ENCODE results near the gene STON1.
"Not testable (repeated sequence)": the region's sequence is repeated elsewhere in the genome, so short reads cannot be mapped to it uniquely, and the experiment has no call there.

STON1 gene

GRCh38 chr2:48622691-48623090 is 92.7 kb downstream of the STON1 start:
- H3K27ac ChIP-seq: not testable (repeated sequence)
- TF ChIP-seq, protein P1, sequence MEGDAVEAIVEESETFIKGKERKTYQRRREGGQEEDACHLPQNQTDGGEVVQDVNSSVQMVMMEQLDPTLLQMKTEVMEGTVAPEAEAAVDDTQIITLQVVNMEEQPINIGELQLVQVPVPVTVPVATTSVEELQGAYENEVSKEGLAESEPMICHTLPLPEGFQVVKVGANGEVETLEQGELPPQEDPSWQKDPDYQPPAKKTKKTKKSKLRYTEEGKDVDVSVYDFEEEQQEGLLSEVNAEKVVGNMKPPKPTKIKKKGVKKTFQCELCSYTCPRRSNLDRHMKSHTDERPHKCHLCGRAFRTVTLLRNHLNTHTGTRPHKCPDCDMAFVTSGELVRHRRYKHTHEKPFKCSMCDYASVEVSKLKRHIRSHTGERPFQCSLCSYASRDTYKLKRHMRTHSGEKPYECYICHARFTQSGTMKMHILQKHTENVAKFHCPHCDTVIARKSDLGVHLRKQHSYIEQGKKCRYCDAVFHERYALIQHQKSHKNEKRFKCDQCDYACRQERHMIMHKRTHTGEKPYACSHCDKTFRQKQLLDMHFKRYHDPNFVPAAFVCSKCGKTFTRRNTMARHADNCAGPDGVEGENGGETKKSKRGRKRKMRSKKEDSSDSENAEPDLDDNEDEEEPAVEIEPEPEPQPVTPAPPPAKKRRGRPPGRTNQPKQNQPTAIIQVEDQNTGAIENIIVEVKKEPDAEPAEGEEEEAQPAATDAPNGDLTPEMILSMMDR (conservative IDR thresholded peaks at IDR 0.05): peak; percentile 72

- TF ChIP-seq, protein P1 (conservative IDR thresholded peaks at IDR 0.05): no peak
Observed at GRCh38 chr2:48624696-48625095, 94.7 kb downstream of the STON1 start.

GRCh38 chr2:48626047-48626446 is 96.1 kb downstream of the STON1 start:
- TF ChIP-seq, protein P1 (conservative IDR thresholded peaks at IDR 0.05): no peak

More at GRCh38 chr2:48624696-48625095, 94.7 kb downstream of the STON1 start:
- no peak overlapping the region for H3K27ac ChIP-seq

GRCh38 chr2:48633143-48633542 is 103.2 kb downstream of the STON1 start:
- TF ChIP-seq, protein P1 (conservative IDR thresholded peaks at IDR 0.05): no peak
- H3K27ac ChIP-seq: no peak overlapping the region

More at GRCh38 chr2:48626047-48626446, 96.1 kb downstream of the STON1 start:
- H3K27ac ChIP-seq: no peak overlapping the region

- no peak overlapping the region for H3K27ac ChIP-seq
- TF ChIP-seq, protein P1 (conservative IDR thresholded peaks at IDR 0.05): no peak
Observed at GRCh38 chr2:48635786-48636185, 105.8 kb downstream of the STON1 start.

DNA sequence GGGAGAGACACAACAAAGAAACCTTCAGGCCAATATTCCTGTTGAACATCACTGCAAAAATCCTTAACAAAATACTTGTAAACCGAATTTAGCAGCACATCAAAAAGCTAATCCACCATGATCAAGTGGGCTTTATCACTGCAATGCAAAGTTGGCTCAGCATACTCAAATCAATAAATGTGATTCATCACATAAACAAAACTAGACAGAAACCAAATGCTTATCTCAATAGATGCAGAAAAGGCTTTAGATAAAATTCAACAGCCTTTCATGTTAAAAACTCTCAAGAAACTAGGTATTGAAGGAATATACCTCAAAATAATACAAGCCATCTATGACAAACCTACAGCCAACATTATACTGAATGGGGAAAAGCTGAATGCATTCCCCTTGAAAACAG is 108.3 kb downstream of the STON1 start:
- H3K27ac ChIP-seq: no peak overlapping the region
- TF ChIP-seq, protein P1 (conservative IDR thresholded peaks at IDR 0.05): no peak
